Heart right ventricle (tissue), 16 donors: ENCODE results near the gene IL17D. TPM values are rescaled to one million over a fixed set of nuclear protein-coding genes. Genes with fewer than 3 reads are reported as not detected.

Source experiments
- ATAC-seq, 8 donors: fragments of 200-7000 bp; cut with Tn5 transposase; one replicate each; pipeline ENCODE4 v1.9.1; 2020; ENCODE audit warnings: mild to moderate bottlenecking in 8 of 8, moderate library complexity in 8 of 8, moderate number of reproducible peaks in 1 of 8
- DNase-seq, 2 donors: peaks; one replicate each; pipeline ENCODE4 v3.0.0-alpha.2; 2020
- H3K27ac ChIP-seq, 10 donors: fragments of 200-600 bp; sonication (generic) in 2 of 10; one replicate each; pipeline versions ENCODE4 v1.5.0 to v1.8.0; 2020 to 2022; ENCODE audit warnings: mild to moderate bottlenecking in 3 of 10
- H3K27me3 ChIP-seq, 7 donors: fragments of 200-600 bp; one replicate each; pipeline ENCODE4 v1.8.0; 2021 to 2022; ENCODE audit warnings: mild to moderate bottlenecking in 2 of 7
- H3K36me3 ChIP-seq, 9 donors: fragments of 200-600 bp; sonication (generic) in 1 of 9; one replicate each; pipeline versions ENCODE4 v1.5.0 to v1.8.0; 2020 to 2022; ENCODE audit warnings: mild to moderate bottlenecking in 2 of 9
- H3K4me1 ChIP-seq, 9 donors: fragments of 200-600 bp; sonication (generic) in 1 of 9; one replicate each; pipeline versions ENCODE4 v1.5.0 to v1.8.0; 2020 to 2022; ENCODE audit warnings: mild to moderate bottlenecking in 4 of 9
- H3K4me3 ChIP-seq, 10 donors: fragments of 200-600 bp; sonication (generic) in 2 of 10; one replicate each; pipeline versions ENCODE4 v1.5.0 to v1.8.0; 2020 to 2022; ENCODE audit warnings: mild to moderate bottlenecking in 7 of 10, moderate library complexity in 2 of 10
- H3K9me3 ChIP-seq, 11 donors: fragments of 200-600 bp in 10 of 11; sonication (generic) in 2 of 11; one replicate each; pipeline versions ENCODE4 v1.5.0 to v1.8.0; 2013 to 2022; ENCODE audit warnings: mild to moderate bottlenecking in 2 of 11, control low read depth in 1 of 11, moderate library complexity in 1 of 11
- CTCF ChIP-seq, 9 donors: fragments of 200-600 bp; sonication (generic) in 2 of 9; IDR thresholded peaks; one replicate each; pipeline versions ENCODE4 v1.5.0 to v1.8.0; 2021 to 2022; ENCODE audit warnings: antibody characterized with exemption in 9 of 9, mild to moderate bottlenecking in 5 of 9, moderate library complexity in 1 of 9
- WGBS, 2 donors: extraction: QIAGEN DNeasy Blood & Tissue Kit; methylation state at CpG; one replicate each; pipeline ENCODE4 v1.1.7; 2013; ENCODE audit warnings: inconsistent platforms in 1 of 2; 5-methylcytosine and 5-hydroxymethylcytosine counted together
- intact Hi-C, 10 donors: fragments of 100-400 bp; cut with DNase I; formaldehyde crosslinking; loops; one replicate each; pipeline versions ENCODE4 v1.11.1 to v1.14.2; 2022
- polyA plus RNA-seq, 2 donors: library from polyadenylated mRNA; stranded (reverse); fragments of 200-250 nt; gene quantifications; one replicate each; pipeline ENCODE4 v1.2.3, GENCODE V29; 2013
- total RNA-seq, 10 donors: library from RNA; stranded (reverse); fragmentation: NEBNext Ultra II Directional in 3 of 10; extraction: Animal tissue kit (Norgen Biotek cat#: 25700) in 3 of 10; gene quantifications; one replicate each; pipeline versions ENCODE4 v1.2.1 to v1.2.4, GENCODE V29; 2021 to 2023
- donor health status: Arrhythmogenic right ventricular cardiomyopathy.
- donor health status: ischemic (EF 13 %, LVEDD 7.1; RV severe dilation, severe dysfunction).
- donor health status: healthy with polysubstance abuse.
- donor health status: DM: no; HTN: yes; CAD: no.
- donor health status: DM: no; HTN: no; CAD: no.
- donor health status: ischemic (EF 25% LVEDD 6.9; RV normal size, moderate dysfunction).
- donor health status: ischemic (EF 25% LVEDD 5.7; RV mildly dilated, moderate dysfunction).
- donor health status: healthy.
- donor health status: DM: yes; HTN: yes; CAD: no.
- donor health status: Ischemic cardiomyopathy.
- donor health status: ischemic (EF 35%, LVEDD 5.7; RV mildly dilated, moderate dysfunction).
- donor health status: nonischemic (EF 11% LVEDD 7.7; RV severe dilation, severe dysfunction).
- donor health status: DM: yes; HTN: yes; CAD: no.
- donor health status: PGD.
- donor health status: ischemic (EF 29% LVEDD 5.4; RV normal size, mild dysfunction).
- donor health status: nonischemic (EF 23%, LVEDD 6.1; RV moderate dilation, normal function).

Gene IL17D
- total and polyA plus RNA-seq, 12 donors = 0.30 to 2.2 (median 0.77) TPM

- peaks cover 0 to 18% (median 0%) of the 10 kb centered on the region in 9 donors for H3K36me3 ChIP-seq
- ATAC-seq (no peak), DNase-seq (no peak)
- intact Hi-C loops = no loop called here
- no peaks in the 10 kb centered on the region for H3K27me3 ChIP-seq
- WGBS, 2 donors = 100% methylated on average over 1 of the region's 1 CpG
- H3K9me3 ChIP-seq = peaks cover 0 to 56% (median 17%) of the 10 kb centered on the region in 11 donors
- no peak overlapping the region for H3K4me3 ChIP-seq
- TF ChIP-seq CTCF (IDR thresholded peaks at IDR 0.05) = no peak
- H3K4me1 ChIP-seq = no peaks in the 10 kb centered on the region
- H3K27ac ChIP-seq = no peak overlapping the region
Measured at GRCh38 chr13:20749377-20749776, 45.9 kb downstream of the IL17D start.

DNA sequence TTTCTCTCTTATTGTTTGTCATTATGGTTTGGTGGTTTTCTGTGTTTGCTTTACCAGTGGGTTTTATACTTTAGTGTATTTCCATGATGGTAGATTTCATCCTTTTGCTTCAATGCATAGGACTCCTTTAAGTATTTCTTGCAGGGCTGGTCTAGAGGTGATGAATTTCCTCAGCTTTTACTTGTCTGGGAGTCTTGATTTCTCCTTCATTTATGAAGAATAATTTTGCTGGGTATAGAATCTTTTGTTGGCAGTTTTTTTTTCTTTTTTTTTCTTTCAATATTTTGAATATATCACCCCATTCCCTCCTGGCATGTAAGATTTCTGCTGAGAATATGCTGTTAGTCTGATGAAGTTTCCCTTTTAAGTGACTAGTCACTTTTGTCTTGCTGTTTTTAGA lies 50.5 kb downstream of the IL17D start:
- Histone ChIP-seq H3K4me1 (no peaks in the 10 kb centered on the region), H3K36me3 (peaks cover 0 to 31% (median 12%) of the 10 kb centered on the region in 9 donors), H3K27me3 (no peaks in the 10 kb centered on the region), H3K9me3 (peaks cover 0 to 60% (median 14%) of the 10 kb centered on the region in 11 donors), H3K27ac (no peak overlapping the region), H3K4me3 (no peak overlapping the region)
- TF ChIP-seq CTCF (IDR thresholded peaks at IDR 0.05) = no peak
- intact Hi-C loops = no loop called here
- ATAC-seq (no peak), DNase-seq (no peak)

DNA sequence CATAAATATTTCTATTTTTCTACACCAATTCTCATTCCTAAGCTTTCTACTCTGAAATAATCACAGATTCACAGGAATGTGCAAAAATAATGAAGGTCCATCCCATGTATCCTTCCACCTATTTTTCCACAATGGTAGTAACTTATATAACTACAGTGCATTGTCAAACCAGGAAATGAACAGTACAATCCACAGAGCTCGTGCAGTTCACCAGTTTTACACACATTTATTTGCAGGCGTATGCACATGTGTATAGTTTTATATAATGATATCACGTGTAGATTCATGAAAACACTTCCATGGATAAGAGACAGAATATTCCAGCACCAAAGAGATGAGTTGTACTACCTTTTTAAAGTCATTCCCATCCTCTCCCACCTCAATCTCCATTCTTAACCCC lies 57.4 kb downstream of the IL17D start:
- no peak overlapping the region for H3K4me3 ChIP-seq
- TF ChIP-seq CTCF (IDR thresholded peaks at IDR 0.05) = no peak
- no peaks in the 10 kb centered on the region for H3K27me3 ChIP-seq
- DNase-seq = no peak
- no peak for ATAC-seq
- no peaks in the 10 kb centered on the region for H3K4me1 ChIP-seq
- 83 to 88% methylated on average over 3 of the region's 3 CpGs for whole genome bisulfite sequencing, 2 donors
- peaks cover 0 to 16% (median 9%) of the 10 kb centered on the region in 9 donors for H3K36me3 ChIP-seq
- peaks cover 0 to 19% (median 0%) of the 10 kb centered on the region in 11 donors for H3K9me3 ChIP-seq
- no peak overlapping the region for H3K27ac ChIP-seq
- intact Hi-C loops = no loop called here

DNA sequence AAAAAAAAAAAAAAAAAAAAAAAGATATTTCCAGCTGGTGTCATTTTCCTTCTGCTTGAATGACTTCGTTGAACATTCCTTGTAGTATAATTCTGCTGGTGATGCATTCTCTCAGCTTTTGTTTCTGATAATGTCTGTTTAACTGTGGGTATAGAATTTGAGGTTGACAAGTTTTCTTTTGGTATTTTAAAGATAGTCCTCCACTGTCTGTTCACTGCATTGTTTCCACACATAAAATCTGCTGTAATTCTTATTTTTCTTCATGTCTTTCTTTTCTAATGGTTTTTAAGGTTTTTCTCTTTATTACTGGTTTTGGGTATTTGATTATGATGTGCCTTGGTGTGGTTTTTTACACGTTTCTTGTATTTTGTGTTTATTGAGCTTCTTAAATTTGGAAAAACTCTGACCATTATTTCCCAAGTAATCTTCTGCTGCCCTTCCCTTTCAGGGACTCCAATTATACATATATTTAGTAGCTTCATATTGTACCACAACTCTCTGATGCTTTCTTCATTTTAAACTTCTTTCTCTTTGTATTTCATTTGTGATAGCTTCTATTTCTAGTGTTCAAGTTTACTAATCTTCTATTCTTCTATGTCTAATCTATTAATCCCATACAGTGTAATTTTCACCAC lies 63.9 kb downstream of the IL17D start:
- 93 to 96% methylated on average over 2 of the region's 2 CpGs for WGBS, 2 donors
- peaks cover 0 to 3% (median 3%) of the 10 kb centered on the region in 9 donors for H3K4me1 ChIP-seq
- H3K27ac ChIP-seq = no peak overlapping the region
- no peak for TF ChIP-seq CTCF (IDR thresholded peaks at IDR 0.05)
- intact Hi-C loops = no loop called here
- no peak overlapping the region for H3K4me3 ChIP-seq
- H3K9me3 ChIP-seq = peaks cover 0 to 42% (median 14%) of the 10 kb centered on the region in 11 donors
- no peak for DNase-seq
- no peaks in the 10 kb centered on the region for H3K27me3 ChIP-seq
- H3K36me3 ChIP-seq = peaks cover 0 to 19% (median 0%) of the 10 kb centered on the region in 9 donors
- no peak for ATAC-seq
